GM21526 (cell line): Measurements from ENCODE around the gene NOC2L.
"Not testable (repeated sequence)": the region's sequence is repeated elsewhere in the genome, so short reads cannot be mapped to it uniquely, and the experiment has no call there.

Experiments used
- ATAC-seq: cut with Tn5 transposase; IDR thresholded peaks from one replicate; pipeline ENCODE4 v1.9.1; 2021; ENCODE audit warnings: moderate library complexity; ENCODE audit not compliant: unreplicated experiment, low FRiP score

Gene NOC2L

GRCh38 chr1:963746-964525 is 4.9 kb upstream of the NOC2L start:
- no peak for ATAC-seq

- ATAC-seq, result no peak
Observed at GRCh38 chr1:963301-963651, 4.2 kb upstream of the NOC2L start.

GRCh38 chr1:962381-963300 is 3.6 kb upstream of the NOC2L start:
- no peak for ATAC-seq

GRCh38 chr1:961132-961669 is 2.1 kb upstream of the NOC2L start:
- no peak for ATAC-seq

GRCh38 chr1:960363-961131 is 1.5 kb upstream of the NOC2L start, which contains the start of gene KLHL17:
KLHL17 (plus strand) TSS chr1:960584; CDS start chr1:960694, 110 bp downstream.
- no peak for ATAC-seq

GRCh38 chr1:959731-960362 is 791 bp upstream of the NOC2L start:
- no peak for ATAC-seq

- ATAC-seq, result no peak
Observed at GRCh38 chr1:956636-957035, 2.4 kb downstream of the NOC2L start.

GRCh38 chr1:955474-955873 is 3.6 kb downstream of the NOC2L start:
- ATAC-seq, result no peak

- no peak for ATAC-seq
Observed at GRCh38 chr1:954927-955326, 4.1 kb downstream of the NOC2L start.

- no peak for ATAC-seq
Observed at GRCh38 chr1:953524-954320, 5.3 kb downstream of the NOC2L start.

- ATAC-seq, result no peak
Observed at GRCh38 chr1:952603-953002, 6.5 kb downstream of the NOC2L start.

GRCh38 chr1:952201-952600 is 6.9 kb downstream of the NOC2L start:
- no peak for ATAC-seq

GRCh38 chr1:951364-951763 is 7.7 kb downstream of the NOC2L start:
- no peak for ATAC-seq

- no peak for ATAC-seq
Observed at GRCh38 chr1:950881-951280, 8.2 kb downstream of the NOC2L start.

GRCh38 chr1:950268-950667 is 8.8 kb downstream of the NOC2L start:
- ATAC-seq, result no peak

- ATAC-seq, result no peak
Observed at GRCh38 chr1:947958-948357, 11.1 kb downstream of the NOC2L start.

GRCh38 chr1:946811-947210 is 12.2 kb downstream of the NOC2L start:
- ATAC-seq, result not testable (repeated sequence)

- no peak for ATAC-seq
Observed at GRCh38 chr1:945688-946556, 13.1 kb downstream of the NOC2L start.
